SIG-M5 (cell line): ENCODE data around the gene TMEM190.

Source experiments
- DNase-seq: peaks from one replicate; lab custom pipeline; 2025; lab: John Stamatoyannopoulos, UW

The TMEM190 gene

DNA sequence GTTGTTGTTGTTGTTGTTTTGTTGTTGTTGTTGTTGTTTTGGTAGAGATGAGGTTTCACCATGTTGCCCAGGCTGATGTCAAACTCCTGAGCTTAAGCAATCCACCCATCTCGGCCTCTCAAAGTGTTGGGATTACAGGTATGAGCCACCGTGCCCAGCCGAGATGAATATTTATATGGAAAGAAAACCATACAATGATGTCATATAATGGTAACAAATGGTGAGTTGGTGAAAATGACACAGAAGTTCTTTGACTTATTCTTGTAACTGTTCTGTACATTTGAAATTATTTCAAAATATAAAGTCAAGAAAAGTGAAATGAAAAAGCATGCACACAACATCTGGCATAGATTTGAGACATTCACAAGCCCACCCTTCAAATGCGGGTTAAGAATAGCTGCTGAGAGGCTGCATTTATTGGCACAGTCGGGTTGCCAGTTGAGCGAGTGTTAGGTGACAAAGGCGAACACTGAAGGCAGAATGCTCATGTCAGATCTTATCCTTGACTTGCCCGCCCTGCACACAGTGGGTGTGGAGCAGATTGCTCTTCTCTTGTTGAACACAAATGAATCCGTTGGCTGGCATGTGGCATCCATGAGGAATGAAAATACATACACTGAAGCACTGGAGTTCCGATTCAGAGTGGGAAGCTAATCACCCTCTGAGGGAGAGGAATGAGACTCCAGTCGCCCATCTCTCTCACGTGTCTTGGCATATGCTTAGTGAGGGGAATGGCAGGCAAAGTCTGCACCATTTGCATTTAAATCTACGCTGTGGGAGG is 46.8 kb downstream of the TMEM190 start:
- DNase-seq = no peak

GRCh38 chr19:55424518-55424917 is 47.9 kb downstream of the TMEM190 start:
- no peak for DNase-seq

DNA sequence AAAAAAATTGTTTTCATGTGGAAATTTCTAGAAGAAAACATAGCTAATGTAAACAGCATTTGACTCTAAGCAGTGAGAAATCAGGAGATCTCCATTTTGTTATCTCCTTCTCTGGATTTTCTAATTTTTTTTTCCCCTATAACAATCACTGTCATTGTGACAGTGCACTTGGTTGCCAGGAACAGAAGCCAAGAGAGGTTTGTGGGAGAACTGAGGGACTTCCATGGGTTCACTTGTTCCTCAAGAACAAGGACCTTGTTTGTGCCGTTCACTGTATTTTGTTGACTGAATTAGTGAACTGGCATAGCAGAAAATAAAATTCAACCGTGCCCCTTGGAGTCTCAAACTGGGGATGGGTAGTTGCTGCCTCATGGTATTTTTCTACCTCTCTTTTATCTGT is 49.4 kb downstream of the TMEM190 start:
- no peak for DNase-seq
